K562 (cell line): Measurements from ENCODE around the gene HMGXB3. TPM values are rescaled to one million over a fixed set of nuclear protein-coding genes. Genes with fewer than 3 reads are reported as not detected.

Experiments
- ATF7 ChIP-seq: fragments of 450-650 bp; IDR thresholded peaks from 2 replicates; pipeline ENCODE4 v1.7.1; 2014; ENCODE audit warnings: mild to moderate bottlenecking, moderate library complexity
- CREB1 ChIP-seq, 2 experiments: sonication (generic) in 1 of 2; formaldehyde crosslinking in 1 of 2; IDR thresholded peaks; 2 replicates each; pipeline versions ENCODE4 v1.6.1 to v1.8.0; 2012 to 2022; ENCODE audit warnings: inconsistent platforms in 1 of 2, mild to moderate bottlenecking in 1 of 2, missing genetic modification reagents in 1 of 2, moderate library complexity in 1 of 2
- GABPA ChIP-seq: fragments of 200-800 bp; sonication (Bioruptor generic); conservative IDR thresholded peaks from 2 replicates; pipeline ENCODE4 v1.6.1; 2016; ENCODE audit warnings: low read depth, missing genetic modification characterization, missing compliant biosample characterization
- HDAC2 ChIP-seq: fragments of 450-650 bp; IDR thresholded peaks from 2 replicates; pipeline ENCODE4 v1.6.1; 2016; ENCODE audit warnings: mild to moderate bottlenecking
- ILK ChIP-seq: fragments of 450-650 bp; IDR thresholded peaks from 2 replicates; pipeline ENCODE4 v1.6.1; 2016; ENCODE audit warnings: missing genetic modification characterization, low read depth, mild to moderate bottlenecking, missing compliant biosample characterization, moderate library complexity, borderline replicate concordance
- MAZ ChIP-seq, 2 experiments: fragments of 450-650 bp in 1 of 2; sonication (generic) in 1 of 2; formaldehyde crosslinking; IDR thresholded peaks in 1 of 2; conservative IDR thresholded peaks in 1 of 2; 2 replicates each; pipeline versions ENCODE4 v1.4.0 to v1.5.0; 2020; ENCODE audit warnings: mild to moderate bottlenecking in 1 of 2, missing genetic modification reagents in 1 of 2
- MTF1 ChIP-seq: fragments of 250-450 bp; sonication (Bioruptor Pico); IDR thresholded peaks from 2 replicates; pipeline ENCODE4 v1.9.0; 2021; ENCODE audit warnings: moderate library complexity, mild to moderate bottlenecking, inconsistent platforms, borderline replicate concordance
- MYNN ChIP-seq, 2 experiments: sonication (generic); formaldehyde crosslinking in 1 of 2; IDR thresholded peaks; 2 replicates each; pipeline versions ENCODE4 v1.5.0 to v1.6.1; 2016 to 2020; ENCODE audit warnings: antibody characterized with exemption in 1 of 2, missing genetic modification reagents in 1 of 2
- PTRF ChIP-seq: fragments of 450-650 bp; IDR thresholded peaks from 2 replicates; pipeline ENCODE4 v1.6.1; 2016; ENCODE audit warnings: mild to moderate bottlenecking, missing genetic modification characterization, missing compliant biosample characterization
- RNF2 ChIP-seq: sonication (generic); IDR thresholded peaks from 2 replicates; pipeline ENCODE4 v1.6.1; 2016
- TEAD1 ChIP-seq, 2 experiments: fragments of 450-650 bp in 1 of 2; sonication (generic) in 1 of 2; formaldehyde crosslinking; IDR thresholded peaks; 2 replicates each; pipeline versions ENCODE4 v1.4.0 to v1.8.0; 2020 to 2022; ENCODE audit warnings: mild to moderate bottlenecking in 2 of 2, missing genetic modification reagents in 1 of 2
- ZNF23 ChIP-seq: fragments of 250-450 bp; sonication (Bioruptor Pico); IDR thresholded peaks from 2 replicates; pipeline ENCODE4 v1.4.0; 2020; ENCODE audit warnings: mild to moderate bottlenecking
- ZNF586 ChIP-seq: fragments of 450-650 bp; formaldehyde crosslinking; conservative IDR thresholded peaks from 2 replicates; pipeline ENCODE4 v1.4.0; 2020; ENCODE audit warnings: mild to moderate bottlenecking, moderate library complexity
- polyA plus RNA-seq, 8 experiments: library from polyadenylated mRNA; depleted of rRNA in 4 of 8; stranded (reverse) in 5 of 8; unstranded in 3 of 8; fragments of >200 nt; fragmentation: Nextera tagmentation in 2 of 8; fragmentation: Illumina TruSeq in 1 of 8; extraction: Ambion mirVana in 2 of 8; extraction: Trizol in 1 of 8; gene quantifications; 2 replicates each; pipeline versions ENCODE4 v1.2.1 to v1.2.3, GENCODE V29; 2011 to 2014; ENCODE audit warnings: inconsistent platforms in 1 of 8, missing spikeins in 1 of 8
- total RNA-seq, 7 experiments: library from RNA; depleted of rRNA in 6 of 7; stranded (reverse); fragments of >200 nt in 6 of 7; fragmentation: Illumina TruSeq in 2 of 7; extraction: Trizol in 2 of 7; gene quantifications; 2 replicates each; pipeline versions ENCODE4 v1.2.1 to v1.2.3, GENCODE V29; 2011 to 2021; ENCODE audit warnings: low replicate concordance in 1 of 7
- TF ChIP-seq, protein P1 (sequence below): fragments of 150-350 bp; conservative IDR thresholded peaks from 2 replicates; pipeline ENCODE4 v1.6.1; 2014; ENCODE audit warnings: low read length
- TF ChIP-seq, protein P2 (sequence below), 2 experiments: fragments of 450-650 bp in 1 of 2; sonication (generic) in 1 of 2; formaldehyde crosslinking in 1 of 2; IDR thresholded peaks in 1 of 2; conservative IDR thresholded peaks in 1 of 2; 2 replicates each; pipeline versions ENCODE4 v1.6.1 to v1.8.1; 2016 to 2023; ENCODE audit warnings: mild to moderate bottlenecking in 2 of 2, moderate library complexity in 2 of 2, inconsistent platforms in 1 of 2, missing genetic modification reagents in 1 of 2
- TF ChIP-seq, protein P3 (sequence below): sonication (generic); formaldehyde crosslinking; IDR thresholded peaks from 2 replicates; pipeline ENCODE4 v1.8.0; 2023; ENCODE audit warnings: mild to moderate bottlenecking, missing genetic modification reagents
- TF ChIP-seq, protein P4 (sequence below): sonication (generic); formaldehyde crosslinking; IDR thresholded peaks from 2 replicates; pipeline ENCODE4 v1.8.1; 2023; ENCODE audit warnings: mild to moderate bottlenecking, missing genetic modification reagents

The HMGXB3 gene
- total and polyA plus RNA-seq, 9 of the 15 experiments (the other 6 are each of a cell fraction or from before 2014, with no cell fraction given), result 1.8 to 44.1 (median 32.2) TPM

DNA sequence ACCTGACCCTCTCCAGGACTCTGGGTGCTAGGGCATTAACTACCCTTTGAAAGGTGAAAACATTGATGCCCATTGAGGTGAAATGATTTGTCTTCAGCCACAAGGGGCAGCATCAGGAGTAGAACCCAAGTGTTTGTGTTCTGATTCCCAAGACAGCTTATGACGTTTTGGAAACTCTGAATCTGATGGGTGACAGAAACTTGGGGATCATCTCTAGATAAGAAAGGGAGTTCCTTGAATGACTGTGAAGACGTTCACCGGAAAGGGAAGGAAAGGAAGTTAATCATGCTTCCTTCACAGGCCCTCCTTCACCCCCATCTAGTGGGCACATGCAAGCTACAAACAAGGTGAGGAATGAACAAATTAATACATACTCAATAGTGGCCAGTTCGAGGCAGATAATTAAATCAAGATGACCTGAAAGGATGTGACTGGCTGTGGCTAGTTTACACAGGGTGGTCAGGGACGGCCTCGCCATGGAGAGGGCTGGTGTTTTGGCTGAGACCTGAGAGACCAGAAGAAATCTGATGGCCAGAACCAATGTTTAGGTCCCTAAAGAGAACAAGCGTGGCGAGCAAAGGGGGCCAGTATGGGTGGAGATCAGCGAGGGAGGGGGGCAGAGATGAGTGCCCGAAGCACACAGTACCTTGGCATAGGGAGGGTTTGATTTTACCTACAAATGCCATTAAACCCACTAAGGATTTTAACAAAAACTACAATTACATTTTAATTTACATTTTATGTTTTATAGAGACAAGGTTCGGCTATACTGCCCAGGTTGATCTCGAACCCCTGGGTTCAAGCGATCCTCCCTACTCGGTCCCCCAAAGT is 40.9 kb upstream of the HMGXB3 start (continued):
- TF ChIP-seq, protein P1, sequence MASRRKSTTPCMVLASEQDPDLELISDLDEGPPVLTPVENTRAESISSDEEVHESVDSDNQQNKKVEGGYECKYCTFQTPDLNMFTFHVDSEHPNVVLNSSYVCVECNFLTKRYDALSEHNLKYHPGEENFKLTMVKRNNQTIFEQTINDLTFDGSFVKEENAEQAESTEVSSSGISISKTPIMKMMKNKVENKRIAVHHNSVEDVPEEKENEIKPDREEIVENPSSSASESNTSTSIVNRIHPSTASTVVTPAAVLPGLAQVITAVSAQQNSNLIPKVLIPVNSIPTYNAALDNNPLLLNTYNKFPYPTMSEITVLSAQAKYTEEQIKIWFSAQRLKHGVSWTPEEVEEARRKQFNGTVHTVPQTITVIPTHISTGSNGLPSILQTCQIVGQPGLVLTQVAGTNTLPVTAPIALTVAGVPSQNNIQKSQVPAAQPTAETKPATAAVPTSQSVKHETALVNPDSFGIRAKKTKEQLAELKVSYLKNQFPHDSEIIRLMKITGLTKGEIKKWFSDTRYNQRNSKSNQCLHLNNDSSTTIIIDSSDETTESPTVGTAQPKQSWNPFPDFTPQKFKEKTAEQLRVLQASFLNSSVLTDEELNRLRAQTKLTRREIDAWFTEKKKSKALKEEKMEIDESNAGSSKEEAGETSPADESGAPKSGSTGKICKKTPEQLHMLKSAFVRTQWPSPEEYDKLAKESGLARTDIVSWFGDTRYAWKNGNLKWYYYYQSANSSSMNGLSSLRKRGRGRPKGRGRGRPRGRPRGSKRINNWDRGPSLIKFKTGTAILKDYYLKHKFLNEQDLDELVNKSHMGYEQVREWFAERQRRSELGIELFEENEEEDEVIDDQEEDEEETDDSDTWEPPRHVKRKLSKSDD, result 0 out of 2 replicates have a peak, but pooled peaks have one; percentile 44
- TF ChIP-seq ILK (tag), result no peak
- TF ChIP-seq, protein P2, sequence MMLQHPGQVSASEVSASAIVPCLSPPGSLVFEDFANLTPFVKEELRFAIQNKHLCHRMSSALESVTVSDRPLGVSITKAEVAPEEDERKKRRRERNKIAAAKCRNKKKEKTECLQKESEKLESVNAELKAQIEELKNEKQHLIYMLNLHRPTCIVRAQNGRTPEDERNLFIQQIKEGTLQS (IDR thresholded peaks at IDR 0.05), result peak; percentile 80; the same call in 1 of the 2 replicates
- TF ChIP-seq, protein P2 (CRISPR knock-in tag; conservative IDR thresholded peaks at IDR 0.05), result no peak
- peak; percentile 54 for TF ChIP-seq CREB1 (IDR thresholded peaks at IDR 0.05)
- TF ChIP-seq CREB1 (CRISPR knock-in tag; IDR thresholded peaks at IDR 0.05), result peak; percentile 79
- 0 out of 2 replicates have a peak, but pooled peaks have one; percentile 25 for TF ChIP-seq RNF2
- TF ChIP-seq ZNF586 (CRISPR knock-in tag), result no peak
- TF ChIP-seq MYNN (IDR thresholded peaks at IDR 0.05), result no peak; the same call in 1 of the 2 replicates
- TF ChIP-seq MYNN (CRISPR knock-in tag; IDR thresholded peaks at IDR 0.05), result no peak
- no peak for TF ChIP-seq PTRF (tag)
- no peak for TF ChIP-seq MTF1
- TF ChIP-seq, protein P3, sequence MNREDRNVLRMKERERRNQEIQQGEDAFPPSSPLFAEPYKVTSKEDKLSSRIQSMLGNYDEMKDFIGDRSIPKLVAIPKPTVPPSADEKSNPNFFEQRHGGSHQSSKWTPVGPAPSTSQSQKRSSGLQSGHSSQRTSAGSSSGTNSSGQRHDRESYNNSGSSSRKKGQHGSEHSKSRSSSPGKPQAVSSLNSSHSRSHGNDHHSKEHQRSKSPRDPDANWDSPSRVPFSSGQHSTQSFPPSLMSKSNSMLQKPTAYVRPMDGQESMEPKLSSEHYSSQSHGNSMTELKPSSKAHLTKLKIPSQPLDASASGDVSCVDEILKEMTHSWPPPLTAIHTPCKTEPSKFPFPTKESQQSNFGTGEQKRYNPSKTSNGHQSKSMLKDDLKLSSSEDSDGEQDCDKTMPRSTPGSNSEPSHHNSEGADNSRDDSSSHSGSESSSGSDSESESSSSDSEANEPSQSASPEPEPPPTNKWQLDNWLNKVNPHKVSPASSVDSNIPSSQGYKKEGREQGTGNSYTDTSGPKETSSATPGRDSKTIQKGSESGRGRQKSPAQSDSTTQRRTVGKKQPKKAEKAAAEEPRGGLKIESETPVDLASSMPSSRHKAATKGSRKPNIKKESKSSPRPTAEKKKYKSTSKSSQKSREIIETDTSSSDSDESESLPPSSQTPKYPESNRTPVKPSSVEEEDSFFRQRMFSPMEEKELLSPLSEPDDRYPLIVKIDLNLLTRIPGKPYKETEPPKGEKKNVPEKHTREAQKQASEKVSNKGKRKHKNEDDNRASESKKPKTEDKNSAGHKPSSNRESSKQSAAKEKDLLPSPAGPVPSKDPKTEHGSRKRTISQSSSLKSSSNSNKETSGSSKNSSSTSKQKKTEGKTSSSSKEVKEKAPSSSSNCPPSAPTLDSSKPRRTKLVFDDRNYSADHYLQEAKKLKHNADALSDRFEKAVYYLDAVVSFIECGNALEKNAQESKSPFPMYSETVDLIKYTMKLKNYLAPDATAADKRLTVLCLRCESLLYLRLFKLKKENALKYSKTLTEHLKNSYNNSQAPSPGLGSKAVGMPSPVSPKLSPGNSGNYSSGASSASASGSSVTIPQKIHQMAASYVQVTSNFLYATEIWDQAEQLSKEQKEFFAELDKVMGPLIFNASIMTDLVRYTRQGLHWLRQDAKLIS (CRISPR knock-in tag), result no peak
- TF ChIP-seq TEAD1 (CRISPR knock-in tag; IDR thresholded peaks at IDR 0.05), result peak in 1 of 2 experiments; percentile 62; a peak in 2 of 4 replicates
- TF ChIP-seq GABPA (tag), result peak; percentile 78
- no peak for TF ChIP-seq ZNF23 (CRISPR knock-in tag)
- TF ChIP-seq ATF7, result peak; percentile 86
- 0 out of 2 replicates have a peak, but pooled peaks have one; percentile 71 for TF ChIP-seq HDAC2
- peak in 1 of 2 experiments; percentile 46; a peak in 1 of 4 replicates for TF ChIP-seq MAZ (CRISPR knock-in tag; conservative IDR thresholded peaks at IDR 0.05 in 1 of 2, IDR thresholded peaks at IDR 0.05 in 1 of 2)
- TF ChIP-seq, protein P4, sequence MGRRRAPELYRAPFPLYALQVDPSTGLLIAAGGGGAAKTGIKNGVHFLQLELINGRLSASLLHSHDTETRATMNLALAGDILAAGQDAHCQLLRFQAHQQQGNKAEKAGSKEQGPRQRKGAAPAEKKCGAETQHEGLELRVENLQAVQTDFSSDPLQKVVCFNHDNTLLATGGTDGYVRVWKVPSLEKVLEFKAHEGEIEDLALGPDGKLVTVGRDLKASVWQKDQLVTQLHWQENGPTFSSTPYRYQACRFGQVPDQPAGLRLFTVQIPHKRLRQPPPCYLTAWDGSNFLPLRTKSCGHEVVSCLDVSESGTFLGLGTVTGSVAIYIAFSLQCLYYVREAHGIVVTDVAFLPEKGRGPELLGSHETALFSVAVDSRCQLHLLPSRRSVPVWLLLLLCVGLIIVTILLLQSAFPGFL (CRISPR knock-in tag), result no peak
